Measurements from ENCODE around the gene FRMD1.

DNA sequence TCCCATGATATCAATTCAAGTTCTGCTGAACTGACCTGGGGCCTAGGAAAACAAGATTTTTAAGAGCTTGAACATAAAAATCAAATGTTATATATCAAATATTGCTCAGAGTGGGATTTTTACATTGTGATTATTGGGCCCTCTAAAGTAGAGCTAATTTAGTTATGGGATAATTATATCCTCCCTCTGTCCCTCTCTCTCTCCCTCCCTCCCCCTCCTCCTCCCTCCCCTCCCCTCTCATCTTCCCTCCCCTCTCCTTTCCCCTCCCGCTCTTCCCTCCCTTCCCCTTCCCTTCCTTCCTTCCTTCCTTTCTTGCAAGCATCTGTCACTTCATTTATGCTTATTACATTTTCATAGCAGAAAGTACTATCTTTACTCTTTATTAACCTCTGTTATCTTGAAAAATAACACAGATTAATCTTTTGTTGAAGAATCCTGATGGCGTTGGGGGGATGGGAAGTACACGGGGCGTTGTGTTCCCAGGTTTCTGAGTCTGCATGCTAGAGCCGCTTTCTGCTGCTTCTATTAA lies 48.7 kb downstream of the FRMD1 start:
- no peak for TF ChIP-seq EZH2phosphoT487 (IDR thresholded peaks at IDR 0.05; ENCODE audit: low read depth, severe bottlenecking, unreplicated experiment)
- no peak for TF ChIP-seq CTCF (IDR thresholded peaks at IDR 0.05; ENCODE audit: poor library complexity)
- TF ChIP-seq EZH2 (IDR thresholded peaks at IDR 0.05; ENCODE audit: borderline replicate concordance): no peak

Measured in hepatocyte (in vitro differentiated cells).